ENCODE measurements around the gene VASP. TPM values are rescaled to one million over a fixed set of nuclear protein-coding genes. Genes with fewer than 3 reads are reported as not detected.
A peak's percentile ranks its signal among the peaks of the same experiment; 100 is the strongest.

The VASP gene
- total and polyA plus RNA-seq, 2 donors (not counting 1 experiment from before 2014, with no cell fraction given) = 79.5 to 108 TPM

- ChIA-PET CTCF (interaction anchor here (0.5 to 2.4 kb wide), 32 partner anchors 9 to 292 kb away, joined by 3 to 18 read pairs (median 5); partner anchors contain the start of genes EML2 and RTN2), POLR2A (interaction anchor here (0.5 to 0.7 kb wide), 4 partner anchors 19 to 867 kb away, joined by 3 read pairs; no protein-coding TSS in a partner anchor)
- no peak overlapping the region for H3K4me3 ChIP-seq (ENCODE audit: control extremely low read depth in 1 of 5, extremely low read depth in 1 of 5, insufficient read depth in 1 of 5, low read depth in 2 of 5, low read length in 4 of 5)
- H3K36me3 ChIP-seq (replicated peaks in 1 of 2; ENCODE audit: control extremely low read depth in 1 of 2, control insufficient read depth in 1 of 2, extremely low read depth in 1 of 2, insufficient read depth in 2 of 2, low read length in 1 of 2) = peaks cover 0 to 3% of the 10 kb centered on the region in 2 experiments
- no peaks in the 10 kb centered on the region for H3K9me3 ChIP-seq (ENCODE audit: control extremely low read depth in 1 of 3, control insufficient read depth in 2 of 3, insufficient read depth in 1 of 3, low read length in 2 of 3)
- H3K4me3 Mint-ChIP-seq = no peak overlapping the region
- H3K27ac Mint-ChIP-seq = peak overlapping the region; percentile 8
- H3K4me2 ChIP-seq (replicated peaks; ENCODE audit: low read depth, low read length, poor library complexity, severe bottlenecking) = peak overlapping the region; percentile 37
- H3K79me2 ChIP-seq (ENCODE audit: control insufficient read depth, insufficient read depth, low read length) = peaks cover 32% of the 10 kb centered on the region
- H3K9me3 Mint-ChIP-seq (ENCODE audit: insufficient read depth) = no peaks in the 10 kb centered on the region
- ATAC-seq (ENCODE audit: low read depth) (peak; percentile 98), DNase-seq (peak; percentile 84)
- H3K4me1 Mint-ChIP-seq = peaks cover 23% of the 10 kb centered on the region
- no peak for TF ChIP-seq EZH2 (IDR thresholded peaks at IDR 0.05; ENCODE audit: borderline replicate concordance, insufficient read depth, low read depth, low read length, poor library complexity, severe bottlenecking)
- TF ChIP-seq CTCF (IDR thresholded peaks at IDR 0.05) = peak; percentile 85
- WGBS (ENCODE audit: insufficient coverage) = 35% methylated on average over 6 of the region's 10 CpGs
- no peaks in the 10 kb centered on the region for H4K20me1 ChIP-seq (ENCODE audit: control insufficient read depth, insufficient read depth, low read length, poor library complexity, severe bottlenecking)
- no peak overlapping the region for H3K9ac ChIP-seq (ENCODE audit: low read length)
- H2AFZ ChIP-seq (ENCODE audit: insufficient read depth, low read depth, low read length, poor library complexity, severe bottlenecking) = no peak overlapping the region
- peaks cover 3 to 31% of the 10 kb centered on the region in 2 donors for H3K4me1 ChIP-seq (ENCODE audit: control insufficient read depth in 2 of 2, insufficient read depth in 2 of 2, low read length in 2 of 2)
- H3K27ac ChIP-seq (ENCODE audit: low read length in 2 of 2) = peak overlapping the region in 1 of 2 donors; percentile 30
- H3K27me3 ChIP-seq (replicated peaks in 1 of 4; ENCODE audit: control extremely low read depth in 1 of 4, control insufficient read depth in 3 of 4, insufficient read depth in 4 of 4, low read length in 3 of 4) = no peaks in the 10 kb centered on the region
- intact Hi-C loops (cut with micrococcal nuclease) = loop anchor here (1.0 to 2.0 kb wide), 4 partner anchors 35 to 85 kb away; no protein-coding TSS in a partner anchor
- no peaks in the 10 kb centered on the region for H3K27me3 Mint-ChIP-seq
Observed at GRCh38 chr19:45558399-45558878, 51.2 kb downstream of the VASP start.

- no peaks in the 10 kb centered on the region for H4K20me1 ChIP-seq (ENCODE audit: control insufficient read depth, insufficient read depth, low read length, poor library complexity, severe bottlenecking)
- peaks cover 36% of the 10 kb centered on the region for H3K79me2 ChIP-seq (ENCODE audit: control insufficient read depth, insufficient read depth, low read length)
- H3K4me3 Mint-ChIP-seq = no peak overlapping the region
- no peak overlapping the region for H3K4me2 ChIP-seq (replicated peaks; ENCODE audit: low read depth, low read length, poor library complexity, severe bottlenecking)
- H3K4me1 Mint-ChIP-seq = peaks cover 34% of the 10 kb centered on the region
- H3K27me3 Mint-ChIP-seq = no peaks in the 10 kb centered on the region
- no peaks in the 10 kb centered on the region for H3K9me3 ChIP-seq (ENCODE audit: control extremely low read depth in 1 of 3, control insufficient read depth in 2 of 3, insufficient read depth in 1 of 3, low read length in 2 of 3)
- WGBS (ENCODE audit: insufficient coverage) = 90% methylated on average over 5 of the region's 5 CpGs
- no peak for TF ChIP-seq CTCF (IDR thresholded peaks at IDR 0.05)
- no peak for TF ChIP-seq EZH2 (IDR thresholded peaks at IDR 0.05; ENCODE audit: borderline replicate concordance, insufficient read depth, low read depth, low read length, poor library complexity, severe bottlenecking)
- ATAC-seq (ENCODE audit: low read depth) (no peak), DNase-seq (no peak)
- peaks cover 3 to 45% of the 10 kb centered on the region in 2 donors for H3K4me1 ChIP-seq (ENCODE audit: control insufficient read depth in 2 of 2, insufficient read depth in 2 of 2, low read length in 2 of 2)
- H3K9ac ChIP-seq (ENCODE audit: low read length) = no peak overlapping the region
- ChIA-PET CTCF (interaction anchor here (0.5 to 2.4 kb wide), 2 partner anchors 34 to 81 kb away, joined by 3 to 18 read pairs; no protein-coding TSS in a partner anchor), POLR2A (no interaction called here)
- H3K27ac ChIP-seq (ENCODE audit: low read length in 2 of 2) = no peak overlapping the region
- peaks cover 0 to 3% of the 10 kb centered on the region in 2 experiments for H3K36me3 ChIP-seq (replicated peaks in 1 of 2; ENCODE audit: control extremely low read depth in 1 of 2, control insufficient read depth in 1 of 2, extremely low read depth in 1 of 2, insufficient read depth in 2 of 2, low read length in 1 of 2)
- H3K9me3 Mint-ChIP-seq (ENCODE audit: insufficient read depth) = no peaks in the 10 kb centered on the region
- no peak overlapping the region for H2AFZ ChIP-seq (ENCODE audit: insufficient read depth, low read depth, low read length, poor library complexity, severe bottlenecking)
- H3K27ac Mint-ChIP-seq = no peak overlapping the region
- intact Hi-C loops (cut with micrococcal nuclease) = no loop called here
- no peak overlapping the region for H3K4me3 ChIP-seq (ENCODE audit: control extremely low read depth in 1 of 5, extremely low read depth in 1 of 5, insufficient read depth in 1 of 5, low read depth in 2 of 5, low read length in 4 of 5)
- H3K27me3 ChIP-seq (replicated peaks in 1 of 4; ENCODE audit: control extremely low read depth in 1 of 4, control insufficient read depth in 3 of 4, insufficient read depth in 4 of 4, low read length in 3 of 4) = no peaks in the 10 kb centered on the region
Observed at GRCh38 chr19:45560038-45560437, 52.8 kb downstream of the VASP start.
